ENCODE data around the gene ARSA. TPM values are rescaled to one million over a fixed set of nuclear protein-coding genes. Genes with fewer than 3 reads are reported as not detected.

Gene ARSA
- total RNA-seq, 1 experiment from 2014 or later, result 11.3 TPM

DNA sequence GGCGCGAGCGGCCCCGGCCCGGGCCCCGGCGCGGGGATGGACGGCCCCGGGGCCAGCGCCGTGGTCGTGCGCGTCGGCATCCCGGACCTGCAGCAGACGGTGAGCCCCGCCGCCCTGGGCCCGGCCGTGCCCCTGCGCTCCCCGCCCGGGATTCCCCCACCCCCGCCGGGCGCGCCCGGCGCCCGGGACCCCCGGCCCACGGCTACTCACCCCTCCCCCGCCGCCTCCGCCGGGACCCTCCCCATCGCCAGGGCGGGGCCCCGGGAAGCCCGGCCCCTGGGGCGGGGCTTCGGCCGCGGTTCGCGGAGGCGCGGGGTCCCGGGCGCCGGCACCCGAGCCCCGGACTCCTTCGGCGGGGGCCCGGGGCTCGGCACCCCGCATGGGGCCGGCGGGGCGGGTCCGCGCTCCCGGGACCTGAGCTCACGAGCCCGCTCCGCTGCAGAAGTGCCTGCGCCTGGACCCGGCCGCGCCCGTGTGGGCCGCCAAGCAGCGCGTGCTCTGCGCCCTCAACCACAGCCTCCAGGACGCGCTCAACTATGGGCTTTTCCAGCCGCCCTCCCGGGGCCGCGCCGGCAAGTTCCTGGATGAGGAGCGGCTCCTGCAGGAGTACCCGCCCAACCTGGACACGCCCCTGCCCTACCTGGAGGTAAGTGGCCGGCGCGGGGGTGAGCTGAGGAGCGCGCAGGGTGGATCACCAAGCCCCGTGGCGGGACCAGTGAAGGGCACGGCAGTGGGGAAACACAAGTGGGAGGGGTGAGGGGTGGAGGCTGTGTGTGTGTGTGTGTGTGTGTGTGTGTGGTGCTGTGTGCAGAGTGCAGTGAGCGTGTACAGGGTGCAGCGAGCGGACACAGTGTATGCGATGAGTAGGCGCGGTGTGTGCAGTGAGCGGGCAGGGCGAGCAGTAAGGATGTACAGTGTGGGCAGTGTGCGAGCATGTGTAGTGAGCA lies 46.9 kb upstream of the ARSA start:
- Histone ChIP-seq H2AFZ (ENCODE audit: low read length) (peak overlapping the region; percentile 81; the same call in 1 of the 2 replicates), H3K9me2 (replicated peaks; ENCODE audit: low read length) (no peaks in the 10 kb centered on the region), H3K79me2 (ENCODE audit: low read length) (no peaks in the 10 kb centered on the region), H3F3A (ENCODE audit: low read length, unreplicated experiment) (no peaks in the 10 kb centered on the region), H4K20me1 (ENCODE audit: low read length) (no peaks in the 10 kb centered on the region), H3K27me3 (ENCODE audit: low read length) (no peaks in the 10 kb centered on the region), H3K4me3 (ENCODE audit: low read length) (peak overlapping the region; percentile 71), H3K27ac (ENCODE audit: low read length) (no peak overlapping the region), H3K4me1 (ENCODE audit: insufficient read depth, low read length) (peaks cover 4% of the 10 kb centered on the region; the same call in 1 of the 2 replicates), H3K9ac (ENCODE audit: low read length) (no peak overlapping the region), H3K36me3 (ENCODE audit: low read depth, low read length) (no peaks in the 10 kb centered on the region), H3K9me3 (ENCODE audit: low read length) (no peaks in the 10 kb centered on the region), H3K4me2 (ENCODE audit: low read length) (peak overlapping the region; percentile 81)
- DNase-seq, result peak; percentile 73
- ChIA-PET POLR2A (ENCODE audit: unreplicated experiment) (no interaction called here), CTCF (no interaction called here)
- no peak for TF ChIP-seq EZH2phosphoT487 (IDR thresholded peaks at IDR 0.05; ENCODE audit: borderline replicate concordance, low read length)
- TF ChIP-seq, protein P1, sequence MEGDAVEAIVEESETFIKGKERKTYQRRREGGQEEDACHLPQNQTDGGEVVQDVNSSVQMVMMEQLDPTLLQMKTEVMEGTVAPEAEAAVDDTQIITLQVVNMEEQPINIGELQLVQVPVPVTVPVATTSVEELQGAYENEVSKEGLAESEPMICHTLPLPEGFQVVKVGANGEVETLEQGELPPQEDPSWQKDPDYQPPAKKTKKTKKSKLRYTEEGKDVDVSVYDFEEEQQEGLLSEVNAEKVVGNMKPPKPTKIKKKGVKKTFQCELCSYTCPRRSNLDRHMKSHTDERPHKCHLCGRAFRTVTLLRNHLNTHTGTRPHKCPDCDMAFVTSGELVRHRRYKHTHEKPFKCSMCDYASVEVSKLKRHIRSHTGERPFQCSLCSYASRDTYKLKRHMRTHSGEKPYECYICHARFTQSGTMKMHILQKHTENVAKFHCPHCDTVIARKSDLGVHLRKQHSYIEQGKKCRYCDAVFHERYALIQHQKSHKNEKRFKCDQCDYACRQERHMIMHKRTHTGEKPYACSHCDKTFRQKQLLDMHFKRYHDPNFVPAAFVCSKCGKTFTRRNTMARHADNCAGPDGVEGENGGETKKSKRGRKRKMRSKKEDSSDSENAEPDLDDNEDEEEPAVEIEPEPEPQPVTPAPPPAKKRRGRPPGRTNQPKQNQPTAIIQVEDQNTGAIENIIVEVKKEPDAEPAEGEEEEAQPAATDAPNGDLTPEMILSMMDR (conservative IDR thresholded peaks at IDR 0.05; ENCODE audit: low read depth, low read length), result no peak
- TF ChIP-seq EZH2 (IDR thresholded peaks at IDR 0.05; ENCODE audit: low read length, unreplicated experiment), result no peak
- intact Hi-C loops (cut with micrococcal nuclease), result no loop called here
- no TSS peak for BruUV-seq (replicated peaks)
- peak; percentile 78 for ATAC-seq

DNA sequence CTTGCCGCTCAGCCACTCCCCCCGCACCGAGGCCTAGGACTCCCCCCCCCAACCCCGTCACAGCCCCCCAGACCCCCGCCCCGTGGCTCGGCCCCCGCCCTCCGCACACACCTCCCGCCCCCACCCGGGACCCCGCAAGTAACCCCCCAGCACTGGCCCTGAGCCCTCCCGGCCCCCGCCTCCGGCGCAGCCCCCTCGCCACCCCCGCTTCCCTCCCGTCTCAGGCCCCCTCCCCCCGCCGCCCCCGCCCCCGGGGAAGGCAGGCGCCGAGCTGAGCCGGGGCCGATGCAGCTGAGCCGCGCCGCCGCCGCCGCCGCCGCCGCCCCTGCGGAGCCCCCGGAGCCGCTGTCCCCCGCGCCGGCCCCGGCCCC lies 46.2 kb upstream of the ARSA start:
- TF ChIP-seq EZH2 (IDR thresholded peaks at IDR 0.05; ENCODE audit: low read length, unreplicated experiment), result no peak
- TF ChIP-seq, protein P1 (conservative IDR thresholded peaks at IDR 0.05; ENCODE audit: low read depth, low read length), result no peak
- TF ChIP-seq EZH2phosphoT487 (IDR thresholded peaks at IDR 0.05; ENCODE audit: borderline replicate concordance, low read length), result no peak
- H2AFZ ChIP-seq (ENCODE audit: low read length), result no peak overlapping the region
- no peaks in the 10 kb centered on the region for H3K9me3 ChIP-seq (ENCODE audit: low read length)
- H3K27me3 ChIP-seq (ENCODE audit: low read length), result no peaks in the 10 kb centered on the region
- H3K9me2 ChIP-seq (replicated peaks; ENCODE audit: low read length), result no peaks in the 10 kb centered on the region
- no TSS peak for BruUV-seq (replicated peaks)
- H3K9ac ChIP-seq (ENCODE audit: low read length), result no peak overlapping the region
- H4K20me1 ChIP-seq (ENCODE audit: low read length), result no peaks in the 10 kb centered on the region
- intact Hi-C loops (cut with micrococcal nuclease), result no loop called here
- no peaks in the 10 kb centered on the region for H3K36me3 ChIP-seq (ENCODE audit: low read depth, low read length)
- ChIA-PET POLR2A (ENCODE audit: unreplicated experiment) (no interaction called here), CTCF (no interaction called here)
- H3F3A ChIP-seq (ENCODE audit: low read length, unreplicated experiment), result no peaks in the 10 kb centered on the region
- no peaks in the 10 kb centered on the region for H3K79me2 ChIP-seq (ENCODE audit: low read length)
- no peak overlapping the region for H3K4me2 ChIP-seq (ENCODE audit: low read length)
- no peak overlapping the region for H3K4me3 ChIP-seq (ENCODE audit: low read length)
- DNase-seq (no peak), ATAC-seq (no peak)
- no peak overlapping the region for H3K27ac ChIP-seq (ENCODE audit: low read length)
- H3K4me1 ChIP-seq (ENCODE audit: insufficient read depth, low read length), result peaks cover 4% of the 10 kb centered on the region; the same call in 1 of the 2 replicates
